ENCODE data around the gene GNGT1.

GNGT1 gene

GRCh38 chr7:93944673-93945072, 38.3 kb downstream of the GNGT1 start:
- DNase-seq: no peak

- DNase-seq: no peak
Measured at GRCh38 chr7:93945083-93945482, 38.7 kb downstream of the GNGT1 start.

- no peak for DNase-seq
Measured at GRCh38 chr7:93945756-93946535, 39.6 kb downstream of the GNGT1 start.

GRCh38 chr7:93948106-93948505, 41.7 kb downstream of the GNGT1 start:
- DNase-seq: no peak

GRCh38 chr7:93948873-93949272, 42.5 kb downstream of the GNGT1 start:
- no peak for DNase-seq

- no peak for DNase-seq
Measured at GRCh38 chr7:93949423-93949822, 43.1 kb downstream of the GNGT1 start.

- DNase-seq: no peak
Measured at GRCh38 chr7:93955304-93955703, 48.9 kb downstream of the GNGT1 start.

- no peak for DNase-seq
Measured at GRCh38 chr7:93957767-93958166, 51.4 kb downstream of the GNGT1 start.

- DNase-seq: no peak
Measured at GRCh38 chr7:93958216-93958615, 51.8 kb downstream of the GNGT1 start.

- DNase-seq: no peak
Measured at GRCh38 chr7:93958651-93959050, 52.3 kb downstream of the GNGT1 start.
